A549 (cell line): ENCODE results near the gene MLC1.

Source experiments
- CHD4 ChIP-seq: fragments of 200-600 bp; sonication (generic); IDR thresholded peaks from 2 replicates; pipeline ENCODE4 v1.6.1; 2016; ENCODE audit warnings: antibody characterized with exemption, mild to moderate bottlenecking, borderline replicate concordance
- CTCF ChIP-seq: fragments of >200 bp; sonication (Bioruptor Twin); formaldehyde crosslinking; IDR thresholded peaks from 3 replicates; pipeline ENCODE4 v1.5.1; 2016
- EP300 ChIP-seq, 2 experiments: fragments of >200 bp; sonication (Bioruptor Twin); formaldehyde crosslinking; IDR thresholded peaks; 2 replicates in 1 of 2; 3 replicates in 1 of 2; pipeline ENCODE4 v1.6.1; 2016 to 2017
- FOSL2 ChIP-seq, 2 experiments: fragments of 450-650 bp in 1 of 2; fragments of >200 bp in 1 of 2; sonication (Bioruptor Twin) in 1 of 2; formaldehyde crosslinking; IDR thresholded peaks; 2 replicates each; pipeline versions ENCODE4 v1.5.0 to v1.6.1; 2016 to 2020; ENCODE audit warnings: mild to moderate bottlenecking in 1 of 2, moderate library complexity in 1 of 2
- HOXB5 ChIP-seq: fragments of 250-450 bp; sonication (Bioruptor Pico); IDR thresholded peaks from 2 replicates; pipeline ENCODE4 v1.5.0; 2020; ENCODE audit warnings: mild to moderate bottlenecking, moderate library complexity
- JUNB ChIP-seq: fragments of >200 bp; sonication (Bioruptor Twin); formaldehyde crosslinking; IDR thresholded peaks from 2 replicates; pipeline ENCODE4 v1.6.1; 2016
- MAX ChIP-seq: IDR thresholded peaks from 2 replicates; pipeline ENCODE4 v1.6.1; 2012
- MAZ ChIP-seq: fragments of 150-350 bp; IDR thresholded peaks from 2 replicates; pipeline ENCODE4 v1.6.1; 2014; ENCODE audit warnings: antibody characterized with exemption, low read depth, low read length, borderline replicate concordance
- NR3C1 ChIP-seq: fragments of >200 bp; sonication (Bioruptor Twin); formaldehyde crosslinking; IDR thresholded peaks from 3 replicates; pipeline ENCODE4 v1.6.1; 2017
- POLR2A ChIP-seq: IDR thresholded peaks from 2 replicates; pipeline ENCODE4 v1.6.1; 2012; ENCODE audit warnings: mild to moderate bottlenecking, low read length
- RAD21 ChIP-seq, 2 experiments: fragments of >200 bp in 1 of 2; sonication (Bioruptor Twin) in 1 of 2; formaldehyde crosslinking in 1 of 2; IDR thresholded peaks in 1 of 2; conservative IDR thresholded peaks in 1 of 2; 2 replicates in 1 of 2; 3 replicates in 1 of 2; pipeline ENCODE4 v1.6.1; 2012 to 2018; ENCODE audit warnings: inconsistent platforms in 1 of 2
- REST ChIP-seq: fragments of 200-600 bp; sonication (generic); IDR thresholded peaks from 2 replicates; pipeline ENCODE4 v1.6.1; 2016; ENCODE audit warnings: antibody characterized with exemption, mild to moderate bottlenecking, moderate library complexity
- ZFP36 ChIP-seq: fragments of 450-650 bp; IDR thresholded peaks from 2 replicates; pipeline ENCODE4 v1.6.1; 2014; ENCODE audit warnings: borderline replicate concordance; ENCODE audit not compliant: partially characterized antibody
- ZSCAN20 ChIP-seq: fragments of 250-450 bp; sonication (Bioruptor Pico); IDR thresholded peaks from 2 replicates; pipeline ENCODE4 v1.8.0; 2022; ENCODE audit warnings: mild to moderate bottlenecking, moderate library complexity

- no peak for TF ChIP-seq CTCF
- TF ChIP-seq EP300 (IDR thresholded peaks at IDR 0.05) = no peak
- no peak for TF ChIP-seq FOSL2 (IDR thresholded peaks at IDR 0.05)
- TF ChIP-seq FOSL2 (CRISPR knock-in tag; IDR thresholded peaks at IDR 0.05) = no peak
- no peak for TF ChIP-seq JUNB
- no peak for TF ChIP-seq ZSCAN20
- TF ChIP-seq REST = no peak
- no peak for TF ChIP-seq ZFP36
- no peak for TF ChIP-seq NR3C1
- no peak for TF ChIP-seq MAX
- TF ChIP-seq MAZ = no peak
- TF ChIP-seq POLR2A = no peak
- no peak for TF ChIP-seq CHD4
- TF ChIP-seq RAD21 (conservative IDR thresholded peaks at IDR 0.05 in 1 of 2, IDR thresholded peaks at IDR 0.05 in 1 of 2) = no peak
- no peak for TF ChIP-seq HOXB5 (CRISPR knock-in tag)
Measured at GRCh38 chr22:50010676-50011446, 74.4 kb downstream of the MLC1 start.
